ENCODE measurements around the gene PIAS2. TPM values are rescaled to one million over a fixed set of nuclear protein-coding genes. Genes with fewer than 3 reads are reported as not detected.

PIAS2 gene
- total RNA-seq, 1 experiment from 2014 or later, result 30.6 TPM

- no peak for ATAC-seq
These were observed 6.5 kb downstream of the PIAS2 start for GRCh38 chr18:46910856-46911255.

GRCh38 chr18:46909497-46909896 lies 7.8 kb downstream of the PIAS2 start:
- no peak overlapping the region for H3K27ac ChIP-seq (ENCODE audit: low read length)
- peaks cover 3% of the 10 kb centered on the region for H3K4me1 ChIP-seq (ENCODE audit: control insufficient read depth, insufficient read depth, low read length)
- DNase-seq (ENCODE audit: low read depth, low spot score), result no peak
- no peaks in the 10 kb centered on the region for H3K36me3 ChIP-seq (ENCODE audit: control insufficient read depth, insufficient read depth, low read length)
- BruUV-seq (replicated peaks), result no TSS peak
- H3K27me3 ChIP-seq (ENCODE audit: control insufficient read depth, insufficient read depth, low read length), result no peaks in the 10 kb centered on the region
- no peak overlapping the region for H3K4me3 ChIP-seq (ENCODE audit: low read depth in 2 of 2, low read length in 2 of 2)
- intact Hi-C loops (cut with micrococcal nuclease; ENCODE audit: unreplicated experiment), result no loop called here
- in situ Hi-C loops (cut with HindIII; ENCODE audit: low pct_unique_long_range_greater_than_20kb, low sequenced_read_pairs), result no loop called here
- ATAC-seq, result no peak
- ChIA-PET POLR2A (no interaction called here), CTCF (no interaction called here)
- H3K9me3 ChIP-seq (ENCODE audit: control insufficient read depth, insufficient read depth, low read depth, low read length), result no peaks in the 10 kb centered on the region
- TF ChIP-seq POLR2AphosphoS5 (IDR thresholded peaks at IDR 0.05; ENCODE audit: low read depth, low read length), result no peak
- no peak for TF ChIP-seq CTCF (IDR thresholded peaks at IDR 0.05)
- no peak for TF ChIP-seq TCF7L2 (IDR thresholded peaks at IDR 0.05; ENCODE audit: low read depth, low read length)
- no peak for TF ChIP-seq SIN3A (IDR thresholded peaks at IDR 0.05; ENCODE audit: borderline replicate concordance, insufficient read depth, low read depth, low read length)
- no peak for TF ChIP-seq REST (IDR thresholded peaks at IDR 0.05; ENCODE audit: insufficient read depth in 1 of 2, low read depth in 2 of 2, low read length in 1 of 2)

More at GRCh38 chr18:46910856-46911255, 6.5 kb downstream of the PIAS2 start:
- Histone ChIP-seq H3K27me3 (ENCODE audit: control insufficient read depth, insufficient read depth, low read length) (no peaks in the 10 kb centered on the region), H3K27ac (ENCODE audit: low read length) (no peak overlapping the region), H3K4me3 (ENCODE audit: low read depth in 2 of 2, low read length in 2 of 2) (no peak overlapping the region), H3K36me3 (ENCODE audit: control insufficient read depth, insufficient read depth, low read length) (no peaks in the 10 kb centered on the region), H3K4me1 (ENCODE audit: control insufficient read depth, insufficient read depth, low read length) (peaks cover 12% of the 10 kb centered on the region), H3K9me3 (ENCODE audit: control insufficient read depth, insufficient read depth, low read depth, low read length) (no peaks in the 10 kb centered on the region)
- TF ChIP-seq TCF7L2 (IDR thresholded peaks at IDR 0.05; ENCODE audit: low read depth, low read length), result no peak
- TF ChIP-seq CTCF (IDR thresholded peaks at IDR 0.05), result no peak
- no peak for TF ChIP-seq POLR2AphosphoS5 (IDR thresholded peaks at IDR 0.05; ENCODE audit: low read depth, low read length)
- TF ChIP-seq REST (IDR thresholded peaks at IDR 0.05; ENCODE audit: insufficient read depth in 1 of 2, low read depth in 2 of 2, low read length in 1 of 2), result no peak
- TF ChIP-seq SIN3A (IDR thresholded peaks at IDR 0.05; ENCODE audit: borderline replicate concordance, insufficient read depth, low read depth, low read length), result no peak
- intact Hi-C loops (cut with micrococcal nuclease; ENCODE audit: unreplicated experiment), result no loop called here
- CTCF ChIA-PET, result no interaction called here
- DNase-seq (ENCODE audit: low read depth, low spot score), result no peak
- POLR2A ChIA-PET, result no interaction called here
- BruUV-seq (replicated peaks), result no TSS peak
- in situ Hi-C loops (cut with HindIII; ENCODE audit: low pct_unique_long_range_greater_than_20kb, low sequenced_read_pairs), result no loop called here
